HepG2 (cell line): Measurements from ENCODE around the gene PLEKHH1. TPM values are rescaled to one million over a fixed set of nuclear protein-coding genes. Genes with fewer than 3 reads are reported as not detected.

ENCODE experiments used
- ARID4A ChIP-seq: sonication (generic); formaldehyde crosslinking; IDR thresholded peaks from 2 replicates; pipeline ENCODE4 v1.5.0; 2020; ENCODE audit warnings: mild to moderate bottlenecking, missing genetic modification reagents, borderline replicate concordance
- ASH2L ChIP-seq: fragments of 300-600, 200-600 bp; sonication (generic); IDR thresholded peaks from 2 replicates; pipeline ENCODE4 v1.7.0; 2017; ENCODE audit warnings: low read depth, mild to moderate bottlenecking, moderate library complexity, mixed read lengths, low read length; ENCODE audit not compliant: insufficient read length
- BHLHE40 ChIP-seq: IDR thresholded peaks from 2 replicates; pipeline ENCODE4 v1.6.1; 2011; ENCODE audit warnings: low read length, improper control_type of control experiment
- HCFC1 ChIP-seq: fragments of 150-350 bp; IDR thresholded peaks from 2 replicates; pipeline ENCODE4 v1.6.1; 2014; ENCODE audit warnings: low read depth, low read length
- KAT8 ChIP-seq: IDR thresholded peaks from 2 replicates; pipeline ENCODE4 v1.6.1; 2016; ENCODE audit warnings: missing genetic modification reagents, missing compliant biosample characterization
- MIXL1 ChIP-seq: IDR thresholded peaks from 2 replicates; pipeline ENCODE4 v1.6.1; 2016
- MTF2 ChIP-seq: sonication (generic); formaldehyde crosslinking; IDR thresholded peaks from 2 replicates; pipeline ENCODE4 v1.5.0; 2020; ENCODE audit warnings: missing genetic modification reagents, borderline replicate concordance
- MYPOP ChIP-seq: sonication (generic); formaldehyde crosslinking; IDR thresholded peaks from 2 replicates; pipeline ENCODE4 v1.8.1; 2023; ENCODE audit warnings: mild to moderate bottlenecking, moderate library complexity, missing genetic modification reagents
- NR2F6 ChIP-seq, 2 experiments: IDR thresholded peaks; 2 replicates each; pipeline ENCODE4 v1.6.1; 2016; ENCODE audit warnings: antibody characterized with exemption in 1 of 2, mild to moderate bottlenecking in 1 of 2
- ZNF503 ChIP-seq: sonication (generic); formaldehyde crosslinking; IDR thresholded peaks from 2 replicates; pipeline ENCODE4 v1.4.0; 2020; ENCODE audit warnings: missing genetic modification reagents
- ZNF550 ChIP-seq: sonication (generic); formaldehyde crosslinking; IDR thresholded peaks from 2 replicates; pipeline ENCODE4 v1.4.0; 2020; ENCODE audit warnings: mild to moderate bottlenecking, missing genetic modification reagents, borderline replicate concordance
- ZNF687 ChIP-seq: sonication (generic); formaldehyde crosslinking; IDR thresholded peaks from 2 replicates; pipeline ENCODE4 v1.5.1; 2020; ENCODE audit warnings: mild to moderate bottlenecking, missing genetic modification reagents, moderate library complexity
- ZNF792 ChIP-seq: IDR thresholded peaks from 2 replicates; pipeline ENCODE4 v1.6.1; 2016
- ZXDC ChIP-seq: sonication (generic); formaldehyde crosslinking; IDR thresholded peaks from 2 replicates; pipeline ENCODE4 v1.5.0; 2020; ENCODE audit warnings: mild to moderate bottlenecking, missing genetic modification reagents
- polyA plus RNA-seq, 8 experiments: library from polyadenylated mRNA; depleted of rRNA in 3 of 8; stranded (reverse) in 7 of 8; unstranded in 1 of 8; fragments of >200 nt; fragmentation: Illumina TruSeq in 4 of 8; extraction: Trizol in 4 of 8; gene quantifications; 2 replicates each; pipeline versions ENCODE4 v1.2.1 to v1.2.3, GENCODE V29; 2011 to 2016; ENCODE audit warnings: low read depth in 4 of 8, missing spikeins in 1 of 8, mixed read lengths in 1 of 8; ENCODE audit not compliant: insufficient read depth in 1 of 8
- total RNA-seq, 5 experiments: library from RNA; depleted of rRNA; stranded (reverse); fragments of >200 nt; fragmentation: Illumina TruSeq; extraction: Trizol; gene quantifications; 2 replicates each; pipeline ENCODE4 v1.2.3, GENCODE V29; 2016; ENCODE audit warnings: low read depth in 1 of 5

The PLEKHH1 gene
- total and polyA plus RNA-seq, 2 of the 13 experiments (the other 11 are each of a cell fraction or from before 2014, with no cell fraction given): 8.6 to 15.8 TPM

- peak; percentile 48; the same call in 1 of the 2 replicates for TF ChIP-seq ARID4A (CRISPR knock-in tag)
- no peak for TF ChIP-seq ZNF550 (CRISPR knock-in tag)
- peak; percentile 35; the same call in 1 of the 2 replicates for TF ChIP-seq KAT8 (CRISPR knock-in tag)
- no peak for TF ChIP-seq ZNF503 (CRISPR knock-in tag)
- TF ChIP-seq MTF2 (CRISPR knock-in tag): no peak
- TF ChIP-seq NR2F6 (IDR thresholded peaks at IDR 0.05): no peak
- peak; percentile 28; the same call in 1 of the 2 replicates for TF ChIP-seq NR2F6 (CRISPR knock-in tag; IDR thresholded peaks at IDR 0.05)
- TF ChIP-seq BHLHE40: no peak
- TF ChIP-seq ZNF792 (CRISPR knock-in tag): peak; percentile 44; the same call in 1 of the 2 replicates
- peak; percentile 14; the same call in 1 of the 2 replicates for TF ChIP-seq MIXL1
- TF ChIP-seq HCFC1: no peak
- peak; percentile 83 for TF ChIP-seq ZNF687
- 0 out of 2 replicates have a peak, but pooled peaks have one; percentile 66 for TF ChIP-seq ZXDC (CRISPR knock-in tag)
- TF ChIP-seq MYPOP: peak; percentile 31; the same call in 1 of the 2 replicates
- TF ChIP-seq ASH2L: peak; percentile 44
Measured at GRCh38 chr14:67532998-67533753, at the start of gene PLEKHH1 (continued).
